NAMALWA (cell line): Measurements from ENCODE around the gene EDN3.

Experiments
- DNase-seq: peaks from one replicate; pipeline ENCODE4 v3.0.0-alpha.2; 2015; ENCODE audit warnings: low spot score

EDN3 gene

GRCh38 chr20:59308493-59309201, 8.2 kb downstream of the EDN3 start:
- DNase-seq, result no peak

- no peak for DNase-seq
Measured at GRCh38 chr20:59309218-59309617, 8.8 kb downstream of the EDN3 start.

- DNase-seq, result no peak
Measured at GRCh38 chr20:59314997-59315396, 14.6 kb downstream of the EDN3 start.

GRCh38 chr20:59316911-59317731, 16.7 kb downstream of the EDN3 start:
- no peak for DNase-seq

GRCh38 chr20:59318201-59318790, 17.9 kb downstream of the EDN3 start:
- DNase-seq, result no peak

GRCh38 chr20:59318803-59319202, 18.4 kb downstream of the EDN3 start:
- DNase-seq, result no peak

GRCh38 chr20:59320426-59320825, 20.0 kb downstream of the EDN3 start:
- DNase-seq, result no peak

- DNase-seq, result no peak
Measured at GRCh38 chr20:59320854-59321647, 20.6 kb downstream of the EDN3 start.

GRCh38 chr20:59322081-59322480, 21.7 kb downstream of the EDN3 start:
- no peak for DNase-seq

- DNase-seq, result no peak
Measured at GRCh38 chr20:59322585-59323454, 22.4 kb downstream of the EDN3 start.

- no peak for DNase-seq
Measured at GRCh38 chr20:59323731-59324130, 23.3 kb downstream of the EDN3 start.

GRCh38 chr20:59324521-59325141, 24.2 kb downstream of the EDN3 start:
- DNase-seq, result no peak

- no peak for DNase-seq
Measured at GRCh38 chr20:59325142-59325523, 24.7 kb downstream of the EDN3 start.

GRCh38 chr20:59326188-59326587, 25.8 kb downstream of the EDN3 start:
- DNase-seq, result no peak

GRCh38 chr20:59328071-59328470, 27.7 kb downstream of the EDN3 start:
- DNase-seq, result no peak

- no peak for DNase-seq
Measured at GRCh38 chr20:59331721-59332329, 31.4 kb downstream of the EDN3 start.

GRCh38 chr20:59333260-59333845, 32.9 kb downstream of the EDN3 start:
- DNase-seq, result no peak

GRCh38 chr20:59333951-59334350, 33.5 kb downstream of the EDN3 start:
- no peak for DNase-seq

- DNase-seq, result no peak
Measured at GRCh38 chr20:59334651-59335300, 34.4 kb downstream of the EDN3 start.

- no peak for DNase-seq
Measured at GRCh38 chr20:59335377-59335776, 35.0 kb downstream of the EDN3 start.
